ENCODE measurements around the gene TGFB3.
"Not testable (repeated sequence)": the region's sequence is repeated elsewhere in the genome, so short reads cannot be mapped to it uniquely, and the experiment has no call there.

TGFB3 gene

DNA sequence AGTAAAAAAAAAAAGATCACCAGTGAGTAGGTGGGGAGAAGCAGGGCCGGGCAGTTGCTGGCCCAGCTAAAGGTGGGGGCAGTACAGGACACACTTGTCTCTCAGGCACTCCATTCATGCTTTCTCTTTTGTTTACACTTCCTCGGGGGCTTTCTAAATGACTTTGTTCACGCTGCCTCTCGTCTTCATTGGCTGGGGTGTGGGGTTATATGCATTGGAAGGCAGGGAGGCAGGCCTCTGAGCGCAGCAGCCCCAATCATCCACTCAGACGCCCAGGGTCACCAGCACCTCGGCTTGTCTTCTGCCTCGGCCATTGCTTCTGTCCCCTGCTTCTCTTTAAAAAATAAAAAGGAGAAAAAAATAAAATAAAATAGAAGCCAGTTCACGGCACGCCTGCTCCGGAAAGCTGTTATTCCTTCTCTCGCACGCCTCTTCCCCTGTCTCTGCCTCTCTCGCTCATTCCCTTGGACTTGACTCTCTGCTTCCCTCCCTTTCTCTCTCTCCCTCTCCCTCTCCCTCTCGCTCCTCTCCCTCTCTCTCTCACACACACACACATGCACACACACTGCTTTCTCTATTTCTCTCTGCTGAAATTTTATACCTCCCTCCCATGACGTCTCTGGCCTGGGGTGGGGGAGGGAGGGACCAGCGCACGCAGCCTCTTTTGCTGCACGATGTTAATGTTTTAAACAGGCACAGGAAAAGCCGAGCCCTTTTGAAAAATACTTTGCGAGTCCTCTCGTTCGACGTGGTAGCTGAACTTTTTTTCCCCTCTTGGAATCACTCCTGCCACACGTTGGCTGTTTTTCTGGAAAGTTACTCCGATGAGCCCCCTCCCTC lies at the start of gene TGFB3:
TGFB3 (minus strand) TSS at position 570 of the 840 bp plus-strand sequence. CDS start 1,102 bp downstream, outside the sequence.
- peak; percentile 80 for DNase-seq (ENCODE audit: low spot score)

GRCh38 chr14:76024211-76024907 lies 42.6 kb upstream of the TGFB3 start:
- DNase-seq (ENCODE audit: low spot score), result no peak

- no peak for DNase-seq (ENCODE audit: low spot score)
These were observed 42.0 kb upstream of the TGFB3 start for GRCh38 chr14:76023757-76024156.

DNA sequence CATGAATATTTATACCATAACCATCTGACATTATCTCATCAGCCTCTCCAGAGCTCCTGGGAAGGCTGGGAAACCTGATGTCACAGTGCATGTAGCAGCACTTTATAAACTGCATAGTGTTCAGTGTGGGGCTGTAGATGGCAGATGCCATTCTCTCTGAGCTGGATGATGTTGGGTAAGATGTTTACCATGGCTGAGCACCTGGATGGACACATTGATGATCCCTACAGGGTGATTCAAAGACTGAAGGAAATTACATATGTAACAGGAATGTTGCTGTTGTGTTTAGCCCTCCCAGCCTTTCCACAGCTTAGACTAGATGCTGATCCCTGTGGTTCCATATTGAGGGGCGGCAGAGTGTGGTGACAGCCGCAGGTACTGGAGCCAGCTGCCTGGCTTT lies 41.2 kb upstream of the TGFB3 start:
- no peak for DNase-seq (ENCODE audit: low spot score)

GRCh38 chr14:76019676-76020075 lies 37.9 kb upstream of the TGFB3 start:
- no peak for DNase-seq (ENCODE audit: low spot score)

DNA sequence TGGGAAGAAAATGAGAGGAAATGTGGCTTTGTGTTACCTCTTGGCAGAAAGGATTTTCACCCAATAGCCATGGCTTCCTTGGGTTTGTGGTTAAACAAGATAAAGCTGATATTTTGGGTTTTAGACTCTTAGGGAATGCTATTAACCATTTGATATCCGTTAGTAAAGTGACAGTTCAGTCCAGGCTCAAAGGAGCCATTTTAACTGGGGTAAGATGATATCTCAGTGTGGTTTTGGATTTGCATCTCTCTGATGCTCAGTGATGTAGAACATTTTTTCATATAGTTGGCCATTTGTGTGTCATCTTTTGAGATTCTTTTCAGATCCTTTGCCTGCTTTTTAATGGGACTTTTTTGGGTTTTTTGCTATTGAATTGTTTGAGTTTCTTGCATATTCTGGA lies 33.9 kb upstream of the TGFB3 start:
- DNase-seq (ENCODE audit: low spot score), result no peak

DNA sequence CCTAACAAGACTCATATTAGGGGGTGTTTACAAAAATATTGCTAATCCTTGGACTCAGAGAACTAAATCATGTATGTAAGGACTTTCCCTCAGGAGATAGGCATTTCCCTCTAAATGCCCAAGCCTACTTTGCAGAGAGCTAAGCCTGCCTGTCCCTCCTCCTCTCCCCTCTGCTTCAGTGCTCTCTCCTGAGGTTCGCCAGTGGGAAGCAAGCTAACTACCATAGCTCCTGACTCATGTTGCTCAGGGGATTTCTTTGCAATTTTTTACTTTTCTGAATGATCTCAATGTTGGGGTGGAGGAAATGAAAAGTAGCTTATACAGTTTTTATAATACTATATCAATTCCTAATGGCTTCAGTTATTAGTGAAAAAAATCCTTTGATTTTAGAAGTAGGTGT lies 33.4 kb upstream of the TGFB3 start:
- no peak for DNase-seq (ENCODE audit: low spot score)

DNA sequence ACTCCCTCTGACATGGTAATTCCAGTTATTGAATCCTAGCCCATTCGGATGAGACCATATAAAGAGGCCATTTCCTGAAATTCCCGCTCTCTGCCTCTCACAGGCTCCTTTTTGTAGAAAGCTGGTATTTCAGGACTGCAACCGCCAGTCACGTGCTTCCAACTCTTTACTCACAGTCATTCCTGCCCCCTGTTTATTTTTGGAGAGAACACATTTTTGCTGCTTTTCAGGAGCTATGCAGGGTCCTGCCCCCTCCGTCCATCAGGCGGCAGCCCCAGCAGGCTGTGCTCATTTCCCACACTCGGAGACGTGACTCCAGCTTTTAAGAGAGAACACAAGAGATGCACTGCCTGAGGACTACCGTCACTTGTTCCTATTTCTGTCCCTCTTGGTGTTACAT lies 30.6 kb upstream of the TGFB3 start:
- DNase-seq (ENCODE audit: low spot score), result no peak

- no peak for DNase-seq (ENCODE audit: low spot score)
These were observed 30.1 kb upstream of the TGFB3 start for GRCh38 chr14:76011930-76012329.

DNA sequence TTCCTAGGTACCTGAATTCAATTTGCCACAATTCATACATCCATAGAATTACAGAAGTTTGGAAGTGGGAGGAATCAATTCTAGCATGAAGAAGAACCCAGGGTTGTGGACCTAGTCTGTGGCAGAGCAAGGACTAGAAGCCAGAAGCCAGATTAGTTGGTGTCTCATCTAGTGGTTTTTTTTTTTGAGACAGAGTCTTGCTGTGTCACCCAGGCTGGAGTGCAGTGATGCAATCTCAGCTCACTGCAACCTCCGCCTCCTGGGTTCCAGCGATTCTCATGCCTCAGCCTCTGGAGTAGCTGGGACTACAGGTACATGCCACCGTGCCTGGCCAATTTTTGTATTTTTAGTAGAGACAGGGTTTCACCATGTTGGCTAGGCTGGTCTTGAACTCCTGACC lies 27.8 kb upstream of the TGFB3 start:
- DNase-seq (ENCODE audit: low spot score), result not testable (repeated sequence)

DNA sequence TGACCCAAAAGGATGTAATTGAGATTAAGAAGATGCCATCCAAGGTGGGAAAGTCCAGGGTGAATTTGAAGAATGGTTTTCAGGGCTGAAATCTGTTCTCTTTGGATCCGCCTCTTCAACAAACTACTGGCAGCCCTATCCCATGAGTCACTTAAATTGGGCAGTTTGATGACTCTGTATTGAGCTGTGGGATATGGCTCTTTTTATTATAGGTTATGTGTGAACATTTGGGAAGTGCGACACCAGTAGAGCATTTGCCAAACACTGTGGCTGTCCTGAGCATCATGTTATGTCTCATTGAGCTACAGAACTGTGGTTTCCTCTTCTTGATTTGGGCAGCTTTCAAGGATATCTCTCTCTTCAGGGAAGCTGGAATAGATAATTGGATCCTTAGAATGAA lies 26.1 kb upstream of the TGFB3 start:
- DNase-seq (ENCODE audit: low spot score), result no peak

DNA sequence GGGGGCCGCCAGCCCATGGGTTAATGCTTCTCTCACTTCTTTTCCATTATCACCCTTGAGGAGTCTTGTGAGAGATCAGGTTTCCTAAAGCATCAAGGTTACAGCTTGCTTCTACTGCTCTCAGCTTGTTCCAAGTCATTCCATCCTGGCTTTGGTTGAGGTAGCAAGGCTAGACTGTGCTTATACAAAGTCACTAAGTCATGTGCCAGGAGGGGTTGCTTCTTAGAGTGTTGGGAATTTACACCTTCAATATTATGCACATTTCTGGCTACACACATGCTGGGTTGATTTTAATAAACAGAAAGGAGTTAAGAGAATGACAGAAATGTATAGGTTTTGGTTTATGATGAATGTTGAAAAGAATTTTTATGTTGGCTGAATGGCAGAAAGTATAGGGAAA lies 25.6 kb upstream of the TGFB3 start:
- DNase-seq (ENCODE audit: low spot score), result no peak

DNA sequence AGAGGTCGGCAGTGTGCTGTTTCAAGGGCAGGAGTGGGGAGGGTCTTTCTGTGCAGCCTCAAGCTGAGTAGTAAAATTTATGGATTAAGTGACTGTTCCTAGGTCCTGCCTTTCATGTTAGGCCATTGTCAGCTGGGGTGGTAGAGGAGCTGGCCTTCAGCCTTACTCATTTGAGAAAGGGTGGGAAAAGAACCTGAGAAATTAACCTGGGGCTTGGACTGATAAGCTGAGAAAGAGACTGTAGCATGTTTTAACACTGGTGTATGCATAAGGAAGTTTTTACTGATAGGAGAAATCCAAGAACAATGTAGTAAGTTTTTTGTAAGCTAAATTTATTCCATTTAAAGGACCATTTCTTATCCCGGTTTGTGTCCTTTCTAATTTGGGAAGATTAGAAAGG lies 24.5 kb upstream of the TGFB3 start:
- DNase-seq (ENCODE audit: low spot score), result no peak

DNA sequence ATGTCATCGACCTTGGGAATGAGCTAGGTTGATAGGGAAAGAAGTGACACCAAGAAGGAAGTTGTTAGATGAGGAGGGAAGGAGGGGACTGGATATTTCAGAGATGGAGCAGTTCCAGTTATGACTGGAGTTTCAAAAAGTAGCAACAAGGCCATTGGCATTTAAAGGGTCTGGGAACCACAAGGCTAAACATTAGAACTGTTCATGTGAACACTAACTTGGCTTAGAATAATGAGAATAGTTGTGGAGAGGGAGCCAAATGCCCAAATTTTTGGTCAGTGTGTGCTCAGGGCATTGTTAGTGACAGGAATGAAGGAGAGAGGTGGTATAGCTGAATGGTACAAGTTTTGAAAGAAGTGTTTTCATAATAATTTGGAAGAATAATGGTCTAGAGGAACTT lies 20.6 kb upstream of the TGFB3 start:
- no peak for DNase-seq (ENCODE audit: low spot score)

DNA sequence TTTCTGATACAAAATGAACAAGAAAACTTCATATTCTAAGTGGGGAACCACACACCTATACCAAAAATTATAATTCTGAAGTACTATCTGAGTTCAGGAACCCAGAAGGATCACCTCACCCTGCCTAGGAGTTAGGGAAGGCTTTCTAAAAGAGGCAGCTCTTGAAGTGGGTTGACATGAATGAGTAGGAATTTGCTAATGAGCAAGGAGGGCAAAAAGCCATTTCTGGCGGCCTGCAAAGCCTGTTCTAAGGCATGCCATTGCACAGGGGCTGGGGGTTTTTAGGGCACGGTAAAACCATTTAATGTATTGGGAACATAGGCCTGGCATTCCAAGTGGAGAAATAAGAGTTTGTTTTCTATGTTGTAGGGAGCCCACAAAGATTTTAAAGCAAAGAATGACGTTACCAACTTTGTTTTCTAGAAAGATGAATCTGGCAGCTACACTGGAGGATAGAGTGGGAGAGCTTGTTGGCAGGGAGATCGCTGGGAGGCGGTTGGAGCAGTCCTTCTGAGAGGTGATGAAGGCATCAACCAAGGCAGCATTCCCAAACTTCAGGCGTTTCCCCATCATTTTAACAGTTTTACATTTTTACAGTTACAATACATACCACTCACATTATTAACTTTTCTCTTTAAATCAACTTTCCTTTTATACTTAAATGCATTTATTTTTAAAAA lies 17.9 kb upstream of the TGFB3 start:
- DNase-seq (ENCODE audit: low spot score), result no peak

- no peak for DNase-seq (ENCODE audit: low spot score)
These were observed 14.7 kb upstream of the TGFB3 start for GRCh38 chr14:75996488-75996887.

DNA sequence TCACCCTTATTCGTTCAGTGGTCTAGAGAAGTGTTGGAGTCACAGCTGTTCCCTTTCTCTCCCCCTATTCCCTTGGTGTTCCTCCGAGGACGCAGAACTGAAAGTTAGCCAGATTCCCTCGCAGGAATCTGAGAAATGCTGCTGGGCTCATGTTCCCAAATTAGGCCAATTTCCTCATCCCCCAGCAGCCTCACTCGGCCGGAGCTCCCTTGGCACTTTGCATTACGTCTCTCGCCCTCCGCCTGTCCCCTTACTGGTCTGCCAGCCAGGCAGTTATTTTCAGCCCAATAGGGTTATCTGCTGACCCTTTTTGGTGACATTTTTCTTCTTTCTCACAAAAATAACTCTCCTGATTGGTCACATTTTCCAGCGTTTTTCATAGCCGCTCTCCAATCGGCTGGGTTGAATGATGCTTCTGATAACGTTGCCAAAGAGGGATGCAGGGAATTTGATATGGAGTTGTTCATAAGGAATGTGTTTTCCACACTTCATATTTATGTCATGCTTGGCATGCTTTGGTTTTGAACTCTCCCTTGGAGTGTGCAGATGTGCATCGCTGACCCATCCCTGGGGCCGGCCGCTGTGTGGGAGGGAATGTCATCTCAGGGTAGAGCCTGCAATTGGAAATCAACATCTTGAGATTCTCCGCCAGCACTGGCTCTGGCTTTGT lies 13.7 kb upstream of the TGFB3 start:
- no peak for DNase-seq (ENCODE audit: low spot score)

DNA sequence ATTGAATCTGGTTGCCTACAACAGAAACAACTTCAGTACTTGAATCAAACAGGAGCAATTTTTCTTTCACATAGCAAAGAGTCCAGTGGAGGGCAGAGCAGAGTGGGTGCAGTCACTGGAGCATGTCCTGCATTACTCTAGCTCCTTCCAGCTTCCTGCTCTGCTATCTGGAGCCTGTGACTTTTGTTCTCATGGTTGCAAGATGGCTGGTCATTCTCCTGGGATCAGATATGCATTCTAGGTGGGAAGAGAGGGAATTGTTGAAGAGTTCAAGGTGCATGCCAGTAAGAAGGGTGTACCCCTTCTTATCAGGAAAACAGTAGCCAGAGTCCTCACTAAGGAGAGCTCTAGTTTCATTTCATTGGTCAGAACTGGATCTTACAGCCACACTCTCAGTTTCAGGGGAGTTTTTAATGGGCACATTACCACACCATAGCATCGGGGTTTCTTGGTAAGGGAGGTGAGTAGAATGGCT lies 11.8 kb upstream of the TGFB3 start:
- no peak for DNase-seq (ENCODE audit: low spot score)

- DNase-seq (ENCODE audit: low spot score), result no peak
These were observed 10.0 kb upstream of the TGFB3 start for GRCh38 chr14:75991753-75992152.

- no peak for DNase-seq (ENCODE audit: low spot score)
These were observed 8.5 kb upstream of the TGFB3 start for GRCh38 chr14:75990297-75990696.

GRCh38 chr14:75989134-75989533 lies 7.3 kb upstream of the TGFB3 start:
- DNase-seq (ENCODE audit: low spot score), result no peak
